ENCODE data around the gene CFAP73. TPM values are rescaled to one million over a fixed set of nuclear protein-coding genes. Genes with fewer than 3 reads are reported as not detected.

Gene CFAP73
- total and polyA plus RNA-seq, 2 donors from 2014 or later, result 0.52 to 2.4 TPM

GRCh38 chr12:113102811-113103210 is 46.7 kb upstream of the CFAP73 start:
- no peak overlapping the region for H3K4me3 ChIP-seq (ENCODE audit: low read length in 3 of 3)
- TF ChIP-seq CTCF (IDR thresholded peaks at IDR 0.05; ENCODE audit: borderline replicate concordance, extremely low read depth, insufficient read depth), result no peak
- DNase-seq (no peak), FAIRE-seq (no peak)
- H3K27ac ChIP-seq (ENCODE audit: low read depth in 2 of 2, low read length in 2 of 2), result no peak overlapping the region
- intact Hi-C loops (cut with DNase I), result no loop called here
- H3K9ac ChIP-seq (ENCODE audit: low read length in 3 of 3), result no peak overlapping the region
- H3K9me3 ChIP-seq (ENCODE audit: control insufficient read depth in 2 of 3, insufficient read depth in 1 of 3, low read length in 3 of 3), result no peaks in the 10 kb centered on the region
- H3K4me1 ChIP-seq (ENCODE audit: control insufficient read depth in 2 of 3, insufficient read depth in 2 of 3, low read depth in 1 of 3, low read length in 3 of 3), result peaks cover 0 to 10% (median 0%) of the 10 kb centered on the region in 3 donors
- H3K36me3 ChIP-seq (ENCODE audit: control insufficient read depth in 2 of 3, insufficient read depth in 3 of 3, low read length in 3 of 3), result no peaks in the 10 kb centered on the region
- H3K27me3 ChIP-seq (ENCODE audit: control insufficient read depth, insufficient read depth, low read length), result no peaks in the 10 kb centered on the region

- H3K4me3 ChIP-seq (ENCODE audit: low read length in 3 of 3), result no peak overlapping the region
- peak; percentile 61 to 79 (median 76) for DNase-seq
Observed at GRCh38 chr12:113103756-113104450, 45.6 kb upstream of the CFAP73 start.

GRCh38 chr12:113104953-113105510 is 44.5 kb upstream of the CFAP73 start:
- FAIRE-seq (no peak), DNase-seq (peak in 1 of 5 donors; percentile 10)
- peaks cover 0 to 2% (median 0%) of the 10 kb centered on the region in 3 donors for H3K4me1 ChIP-seq (ENCODE audit: control insufficient read depth in 2 of 3, insufficient read depth in 2 of 3, low read depth in 1 of 3, low read length in 3 of 3)
- H3K9me3 ChIP-seq (ENCODE audit: control insufficient read depth in 2 of 3, insufficient read depth in 1 of 3, low read length in 3 of 3), result no peaks in the 10 kb centered on the region
- TF ChIP-seq CTCF (IDR thresholded peaks at IDR 0.05; ENCODE audit: borderline replicate concordance, extremely low read depth, insufficient read depth), result no peak
- no peak overlapping the region for H3K4me3 ChIP-seq (ENCODE audit: low read length in 3 of 3)
- H3K27me3 ChIP-seq (ENCODE audit: control insufficient read depth, insufficient read depth, low read length), result no peaks in the 10 kb centered on the region
- H3K27ac ChIP-seq (ENCODE audit: low read depth in 2 of 2, low read length in 2 of 2), result no peak overlapping the region
- no peak overlapping the region for H3K9ac ChIP-seq (ENCODE audit: low read length in 3 of 3)
- intact Hi-C loops (cut with DNase I), result no loop called here
- H3K36me3 ChIP-seq (ENCODE audit: control insufficient read depth in 2 of 3, insufficient read depth in 3 of 3, low read length in 3 of 3), result no peaks in the 10 kb centered on the region

More at GRCh38 chr12:113103756-113104450, 45.6 kb upstream of the CFAP73 start:
- Histone ChIP-seq H3K36me3 (ENCODE audit: control insufficient read depth in 2 of 3, insufficient read depth in 3 of 3, low read length in 3 of 3) (no peaks in the 10 kb centered on the region), H3K27me3 (ENCODE audit: control insufficient read depth, insufficient read depth, low read length) (no peaks in the 10 kb centered on the region), H3K9me3 (ENCODE audit: control insufficient read depth in 2 of 3, insufficient read depth in 1 of 3, low read length in 3 of 3) (no peaks in the 10 kb centered on the region), H3K27ac (ENCODE audit: low read depth in 2 of 2, low read length in 2 of 2) (no peak overlapping the region), H3K4me1 (ENCODE audit: control insufficient read depth in 2 of 3, insufficient read depth in 2 of 3, low read depth in 1 of 3, low read length in 3 of 3) (peaks cover 0 to 2% (median 0%) of the 10 kb centered on the region in 3 donors), H3K9ac (ENCODE audit: low read length in 3 of 3) (no peak overlapping the region)
- FAIRE-seq, result no peak
- intact Hi-C loops (cut with DNase I), result no loop called here
- TF ChIP-seq CTCF (IDR thresholded peaks at IDR 0.05; ENCODE audit: borderline replicate concordance, extremely low read depth, insufficient read depth), result no peak
